ENCODE results near the gene SYP.

SYP gene

DNA sequence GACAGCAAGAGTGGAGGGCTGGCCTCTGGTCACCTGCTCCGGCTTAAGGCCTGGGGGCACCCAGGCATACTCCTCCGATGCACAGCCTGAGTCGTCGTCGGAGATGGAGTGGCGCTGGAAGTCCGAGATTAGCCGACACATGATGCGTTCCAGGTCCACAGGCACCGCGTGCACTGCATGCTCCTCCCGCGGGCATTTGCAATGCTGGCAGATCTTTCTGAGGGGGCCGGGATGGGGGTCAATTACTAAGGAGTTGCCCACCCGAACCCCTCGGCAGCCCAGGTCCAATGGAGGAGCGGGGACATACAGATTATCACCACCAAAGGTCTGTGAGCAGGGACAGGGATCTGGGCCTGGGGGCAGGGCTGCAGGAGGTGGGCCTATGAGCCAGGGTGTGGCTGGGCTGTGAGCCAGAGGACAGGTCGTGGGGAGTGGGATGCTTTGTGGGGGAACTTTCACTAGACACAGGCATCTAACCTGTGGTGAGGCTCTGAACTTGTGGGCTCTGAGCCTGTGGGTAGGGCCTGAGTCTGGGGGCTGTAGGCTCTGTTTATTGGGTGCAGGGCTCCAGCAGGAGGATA lies 16.2 kb downstream of the SYP start:
- H3K36me3 ChIP-seq: no peaks in the 10 kb centered on the region
- H3K27ac ChIP-seq: no peak overlapping the region
- H3K27me3 ChIP-seq (ENCODE audit: insufficient read depth, low read depth, severe bottlenecking): peaks cover 15% of the 10 kb centered on the region
- no peak for DNase-seq
- TF ChIP-seq, protein P1, sequence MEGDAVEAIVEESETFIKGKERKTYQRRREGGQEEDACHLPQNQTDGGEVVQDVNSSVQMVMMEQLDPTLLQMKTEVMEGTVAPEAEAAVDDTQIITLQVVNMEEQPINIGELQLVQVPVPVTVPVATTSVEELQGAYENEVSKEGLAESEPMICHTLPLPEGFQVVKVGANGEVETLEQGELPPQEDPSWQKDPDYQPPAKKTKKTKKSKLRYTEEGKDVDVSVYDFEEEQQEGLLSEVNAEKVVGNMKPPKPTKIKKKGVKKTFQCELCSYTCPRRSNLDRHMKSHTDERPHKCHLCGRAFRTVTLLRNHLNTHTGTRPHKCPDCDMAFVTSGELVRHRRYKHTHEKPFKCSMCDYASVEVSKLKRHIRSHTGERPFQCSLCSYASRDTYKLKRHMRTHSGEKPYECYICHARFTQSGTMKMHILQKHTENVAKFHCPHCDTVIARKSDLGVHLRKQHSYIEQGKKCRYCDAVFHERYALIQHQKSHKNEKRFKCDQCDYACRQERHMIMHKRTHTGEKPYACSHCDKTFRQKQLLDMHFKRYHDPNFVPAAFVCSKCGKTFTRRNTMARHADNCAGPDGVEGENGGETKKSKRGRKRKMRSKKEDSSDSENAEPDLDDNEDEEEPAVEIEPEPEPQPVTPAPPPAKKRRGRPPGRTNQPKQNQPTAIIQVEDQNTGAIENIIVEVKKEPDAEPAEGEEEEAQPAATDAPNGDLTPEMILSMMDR (IDR thresholded peaks at IDR 0.05; ENCODE audit: low read depth, low read length): no peak
- H3K4me3 ChIP-seq (ENCODE audit: low read depth, low read length): no peak overlapping the region
- H3K9me3 ChIP-seq (ENCODE audit: severe bottlenecking): no peaks in the 10 kb centered on the region

DNA sequence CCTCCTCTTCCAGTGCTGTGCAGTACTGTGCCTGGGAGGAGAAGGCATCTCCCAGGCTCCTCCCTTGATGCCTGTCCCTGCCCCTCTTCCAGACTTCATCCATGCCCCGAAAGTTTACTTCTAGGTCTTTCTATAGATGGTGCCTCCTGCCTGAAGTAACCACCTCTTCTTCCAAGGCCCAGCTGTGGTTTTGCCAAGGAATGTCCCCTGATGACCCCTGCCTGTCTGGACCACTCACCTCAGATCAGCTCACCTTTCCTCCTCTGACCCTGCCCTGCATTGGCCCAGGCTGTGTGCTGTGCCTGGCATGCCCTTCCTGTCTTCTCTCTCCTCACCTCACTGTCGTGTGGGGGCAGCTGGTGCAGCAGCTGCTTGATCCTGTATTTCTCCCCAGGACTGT lies 20.6 kb downstream of the SYP start:
- Histone ChIP-seq H3K4me3 (ENCODE audit: low read depth, low read length) (no peak overlapping the region), H3K27me3 (ENCODE audit: insufficient read depth, low read depth, severe bottlenecking) (peaks cover 8% of the 10 kb centered on the region), H3K9me3 (ENCODE audit: severe bottlenecking) (no peaks in the 10 kb centered on the region), H3K36me3 (peaks cover 7% of the 10 kb centered on the region), H3K27ac (no peak overlapping the region)
- no peak for DNase-seq
- TF ChIP-seq, protein P1 (IDR thresholded peaks at IDR 0.05; ENCODE audit: low read depth, low read length): no peak

DNA sequence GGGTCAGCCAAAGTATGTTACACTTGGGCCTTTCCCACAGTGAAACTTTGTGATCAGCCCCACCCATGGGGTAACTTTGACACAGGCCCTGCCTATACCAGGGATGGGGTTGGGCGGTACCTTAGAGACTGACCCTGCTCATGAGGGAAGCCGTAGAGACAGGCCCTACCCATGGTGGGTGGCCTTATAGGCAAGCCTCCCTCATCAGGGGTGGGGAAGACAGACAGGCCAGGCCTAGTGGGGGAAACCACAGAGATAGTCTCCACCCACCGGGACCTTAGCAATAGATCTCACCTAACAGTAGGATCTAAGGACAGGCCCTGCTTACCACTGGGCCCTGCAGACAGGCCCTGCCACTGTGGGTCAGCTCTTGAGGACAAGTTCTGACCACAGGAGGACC lies 21.5 kb downstream of the SYP start:
- TF ChIP-seq, protein P1 (IDR thresholded peaks at IDR 0.05; ENCODE audit: low read depth, low read length): no peak
- Histone ChIP-seq H3K27me3 (ENCODE audit: insufficient read depth, low read depth, severe bottlenecking) (peaks cover 6% of the 10 kb centered on the region), H3K36me3 (peaks cover 7% of the 10 kb centered on the region), H3K27ac (no peak overlapping the region), H3K4me3 (ENCODE audit: low read depth, low read length) (no peak overlapping the region), H3K9me3 (ENCODE audit: severe bottlenecking) (no peaks in the 10 kb centered on the region)
- no peak for DNase-seq

DNA sequence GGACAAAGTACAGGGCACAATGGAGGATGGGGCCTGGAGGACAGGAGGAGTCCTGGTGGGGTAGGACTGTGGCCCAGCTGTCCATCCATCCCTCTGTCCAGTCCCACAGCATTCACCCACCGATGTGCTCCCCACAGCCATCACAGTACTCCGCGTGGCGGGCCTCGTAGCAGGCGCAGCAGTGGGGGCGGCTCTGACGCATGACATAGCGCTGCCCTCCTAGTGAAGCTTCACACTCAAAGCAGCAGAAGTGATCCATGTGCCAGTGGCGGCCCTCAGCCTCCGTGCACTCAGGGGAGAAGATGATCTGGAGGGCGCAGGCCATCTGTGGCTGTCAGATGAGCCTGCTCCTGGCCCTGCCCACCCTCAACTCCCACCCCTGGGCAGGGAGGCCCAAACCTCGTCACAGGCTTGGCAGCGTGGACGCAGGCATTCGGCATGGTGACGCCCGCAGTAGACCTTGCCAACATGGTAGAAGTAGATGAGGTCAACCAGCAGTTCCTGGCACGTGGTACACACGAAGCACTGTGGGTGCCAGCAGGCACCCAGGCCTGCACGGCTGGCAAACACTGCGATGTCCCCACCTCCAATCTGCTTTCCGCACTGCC lies 22.0 kb downstream of the SYP start:
- Histone ChIP-seq H3K36me3 (peaks cover 7% of the 10 kb centered on the region), H3K27me3 (ENCODE audit: insufficient read depth, low read depth, severe bottlenecking) (peaks cover 6% of the 10 kb centered on the region)
- no peak for DNase-seq

DNA sequence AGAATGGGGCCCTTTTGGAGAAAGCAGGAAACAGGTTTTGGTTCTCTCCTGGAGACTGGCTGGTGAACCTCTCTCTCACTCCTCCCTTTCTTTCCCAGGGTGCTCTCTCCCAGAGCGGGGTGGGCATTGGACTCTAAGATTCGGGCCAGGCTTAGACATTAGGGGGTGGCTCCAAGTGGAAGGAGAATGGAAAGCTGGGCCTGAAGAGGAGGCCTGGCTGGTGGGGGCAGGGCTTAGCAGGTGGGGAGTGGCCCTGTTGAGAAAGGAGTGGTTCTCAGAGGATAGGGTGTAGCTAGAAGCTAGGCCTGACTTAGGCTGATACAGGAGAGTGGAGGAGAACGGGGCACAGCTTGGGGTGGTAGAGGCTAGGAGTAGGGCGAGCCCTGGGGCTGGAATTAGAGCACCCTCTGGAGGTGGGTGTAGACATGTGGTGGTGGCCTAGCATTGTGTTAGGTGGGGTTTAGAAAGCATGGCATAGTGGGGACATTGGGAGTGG lies 22.6 kb downstream of the SYP start:
- TF ChIP-seq, protein P1 (IDR thresholded peaks at IDR 0.05; ENCODE audit: low read depth, low read length): no peak
- peaks cover 7% of the 10 kb centered on the region for H3K36me3 ChIP-seq
- peak; percentile 45 for DNase-seq

More for the DNA sequence above, 22.0 kb downstream of the SYP start:
- no peaks in the 10 kb centered on the region for H3K9me3 ChIP-seq (ENCODE audit: severe bottlenecking)
- H3K27ac ChIP-seq: no peak overlapping the region
- TF ChIP-seq, protein P1 (IDR thresholded peaks at IDR 0.05; ENCODE audit: low read depth, low read length): no peak
- no peak overlapping the region for H3K4me3 ChIP-seq (ENCODE audit: low read depth, low read length)

More for the DNA sequence above, 22.6 kb downstream of the SYP start:
- H3K27me3 ChIP-seq (ENCODE audit: insufficient read depth, low read depth, severe bottlenecking): peaks cover 10% of the 10 kb centered on the region
- H3K27ac ChIP-seq: peak overlapping the region; percentile 77
- H3K9me3 ChIP-seq (ENCODE audit: severe bottlenecking): no peaks in the 10 kb centered on the region
- no peak overlapping the region for H3K4me3 ChIP-seq (ENCODE audit: low read depth, low read length)
